GM19438 (cell line): ENCODE results near the gene NEO1.
"Not testable (repeated sequence)": the region's sequence is repeated elsewhere in the genome, so short reads cannot be mapped to it uniquely, and the experiment has no call there.

Experiments
- ATAC-seq: cut with Tn5 transposase; IDR thresholded peaks from one replicate; pipeline ENCODE4 v1.9.1; 2021; ENCODE audit warnings: low read depth; ENCODE audit not compliant: unreplicated experiment

The NEO1 gene

DNA sequence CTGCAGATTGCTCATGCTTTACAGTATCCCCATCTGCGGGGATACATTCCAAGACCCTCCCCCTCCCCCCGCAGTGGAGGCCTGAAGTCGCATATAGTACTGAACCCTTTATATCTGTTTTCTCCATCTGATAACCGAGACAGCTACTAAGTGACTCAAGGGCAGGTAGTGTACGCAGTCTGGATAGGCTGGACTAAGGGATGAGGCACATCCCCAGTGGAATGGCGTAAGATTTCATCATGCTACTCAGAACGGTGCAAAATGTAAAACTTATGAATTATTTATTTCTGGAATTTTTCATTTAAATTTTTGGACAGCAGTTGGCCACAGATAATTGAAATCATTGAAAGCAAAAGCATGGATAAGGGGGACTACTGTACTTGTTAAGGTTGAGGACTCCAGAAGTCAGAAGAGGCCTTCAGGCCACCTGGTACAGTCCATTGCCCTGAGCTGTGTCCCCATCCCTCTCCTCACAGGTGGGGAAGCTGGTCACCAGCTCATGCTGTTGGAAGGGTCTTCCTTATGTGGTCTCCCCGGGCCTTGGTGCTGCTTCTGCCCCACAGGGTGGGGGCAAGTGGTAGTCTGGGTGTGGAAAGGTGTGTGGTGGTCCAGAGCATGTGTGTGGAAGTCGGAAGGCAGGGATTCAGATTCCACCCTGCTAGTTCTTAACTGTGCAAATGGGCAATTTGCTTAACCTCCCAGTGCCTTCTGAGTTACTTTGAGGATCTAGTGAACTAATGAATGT, 244.5 kb downstream of the NEO1 start:
- no peak for ATAC-seq

DNA sequence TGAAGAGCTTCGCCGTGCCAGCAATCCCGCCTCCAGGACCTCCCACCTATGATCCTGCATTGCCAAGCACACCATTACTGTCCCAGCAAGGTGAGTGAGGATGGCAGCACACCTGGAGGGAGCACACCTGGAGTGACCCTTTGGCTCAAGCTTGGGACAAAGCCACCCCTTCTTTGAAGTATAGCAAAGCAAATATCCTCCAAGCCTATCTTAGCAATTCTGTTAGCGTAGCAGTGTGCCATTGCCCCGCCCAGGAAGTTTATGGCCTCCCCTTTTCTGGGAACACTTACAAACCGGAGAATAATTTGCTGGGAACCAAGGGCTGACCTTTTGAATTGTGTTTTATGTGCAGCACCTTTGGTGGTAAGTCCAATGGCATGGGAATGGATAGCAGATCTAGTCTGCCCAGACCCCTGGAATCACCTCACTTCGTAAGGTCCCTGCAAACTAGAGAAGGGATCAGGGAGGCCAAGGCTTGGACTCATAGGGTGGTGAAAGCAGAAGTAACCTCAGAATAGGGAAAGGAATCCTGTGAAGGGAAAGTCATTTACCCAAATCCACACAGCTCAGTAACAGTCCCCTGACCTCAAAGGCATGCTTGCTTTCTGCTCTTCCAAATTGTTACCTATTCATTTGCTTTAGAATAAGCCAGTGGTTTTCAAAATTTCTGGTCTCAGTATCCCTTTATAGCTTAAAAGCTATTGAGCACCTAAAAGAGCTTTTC, 246.4 kb downstream of the NEO1 start:
- no peak for ATAC-seq

DNA sequence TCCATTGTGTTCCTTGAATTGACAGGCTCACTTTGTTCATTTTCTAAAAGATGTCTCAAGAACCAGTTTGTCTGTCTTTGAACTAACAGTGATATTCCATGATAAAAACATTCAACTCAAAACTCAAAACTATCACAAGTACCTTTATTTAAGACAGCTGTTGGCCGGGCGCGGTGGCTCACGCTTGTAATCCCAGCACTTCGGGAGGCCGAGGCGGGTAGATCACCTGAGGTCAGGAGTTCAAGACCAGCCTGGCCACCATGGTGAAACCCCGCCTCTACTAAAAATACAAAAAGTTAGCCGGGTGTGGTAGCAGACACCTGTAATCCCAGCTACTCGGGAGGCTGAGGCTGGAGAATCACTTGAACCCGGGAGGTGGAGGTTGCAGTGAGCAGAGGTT, 248.0 kb downstream of the NEO1 start:
- ATAC-seq: not testable (repeated sequence)

DNA sequence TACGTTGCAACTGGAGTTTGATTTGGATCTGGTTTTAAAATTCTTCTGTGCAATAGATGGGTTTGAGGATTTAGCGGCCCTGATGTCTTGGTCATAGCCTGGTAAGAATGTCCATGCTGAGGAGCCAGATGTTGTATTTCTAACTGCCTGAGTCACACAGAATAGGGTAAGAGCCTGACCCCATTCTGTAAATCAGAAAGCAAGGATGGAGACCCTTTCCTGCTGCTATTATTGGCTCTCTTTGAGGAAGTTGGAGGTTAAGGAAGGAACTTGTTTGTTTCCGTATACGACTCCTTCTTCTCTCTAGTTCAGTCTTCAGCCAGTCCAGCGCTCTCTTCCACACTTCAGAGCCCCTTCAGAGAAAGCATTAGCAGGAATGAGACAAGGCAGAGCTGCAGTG, 251.4 kb downstream of the NEO1 start:
- no peak for ATAC-seq

DNA sequence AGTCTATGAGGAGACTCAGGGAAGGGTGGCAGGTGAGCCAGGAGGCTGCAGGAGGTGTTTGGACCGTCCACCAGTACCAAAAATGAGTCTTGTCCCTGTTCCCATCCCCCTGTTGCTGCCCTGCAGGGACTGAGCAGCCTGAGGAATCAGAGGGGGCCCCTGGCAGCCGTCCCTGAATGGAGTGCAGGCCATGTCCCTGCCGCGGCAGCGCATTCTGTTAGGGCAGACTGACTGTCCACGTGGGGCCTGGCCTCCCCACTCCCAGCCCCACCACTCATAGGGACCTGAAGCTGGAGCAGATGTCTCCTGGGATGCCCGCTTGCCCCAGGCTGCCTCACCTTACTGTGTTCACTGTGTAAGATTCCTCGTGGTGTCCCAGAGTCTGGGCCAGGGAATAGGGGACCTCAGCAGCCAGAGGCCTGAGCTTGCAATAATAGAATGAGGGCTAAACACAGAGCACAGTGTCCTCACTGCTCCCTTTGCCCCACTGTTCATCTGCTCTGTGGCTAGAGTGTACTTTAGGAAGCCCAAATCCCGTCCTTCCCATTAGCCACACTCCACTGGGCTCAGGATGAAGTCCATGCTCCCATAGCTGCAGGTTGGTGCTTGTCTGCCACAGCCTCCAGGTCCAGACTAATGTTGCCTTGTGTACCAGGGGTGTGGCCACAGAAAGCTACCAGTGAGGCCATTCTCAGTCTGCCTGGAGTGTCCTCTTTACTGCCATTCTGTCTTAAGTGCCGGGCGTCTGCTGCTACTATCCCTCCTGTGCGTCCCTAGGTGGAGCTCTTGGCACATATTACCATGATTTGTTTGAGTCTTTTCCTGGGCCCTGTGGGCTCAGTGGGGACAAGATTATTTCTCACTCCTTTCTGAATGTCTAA, 253.3 kb downstream of the NEO1 start:
- ATAC-seq: no peak

DNA sequence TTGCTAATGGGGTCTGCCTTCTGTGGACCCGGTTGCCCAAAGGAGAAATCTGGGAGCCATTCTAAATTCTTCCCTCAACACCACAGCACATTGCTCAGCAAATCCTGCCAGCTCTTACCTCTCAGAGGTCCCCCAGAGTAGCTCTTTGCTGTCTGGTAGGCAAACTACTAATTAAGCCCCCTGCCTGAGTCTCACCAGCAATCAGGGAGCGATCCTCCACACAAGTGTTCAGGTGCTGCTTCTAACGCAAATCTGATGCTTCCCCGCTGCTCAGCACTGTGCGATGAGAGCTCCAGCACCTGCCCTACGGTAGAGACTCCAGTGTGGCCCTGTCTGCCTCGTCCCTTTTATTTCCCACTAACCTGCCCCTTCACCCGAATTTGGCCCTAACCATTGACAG, 256.0 kb downstream of the NEO1 start:
- ATAC-seq: no peak

DNA sequence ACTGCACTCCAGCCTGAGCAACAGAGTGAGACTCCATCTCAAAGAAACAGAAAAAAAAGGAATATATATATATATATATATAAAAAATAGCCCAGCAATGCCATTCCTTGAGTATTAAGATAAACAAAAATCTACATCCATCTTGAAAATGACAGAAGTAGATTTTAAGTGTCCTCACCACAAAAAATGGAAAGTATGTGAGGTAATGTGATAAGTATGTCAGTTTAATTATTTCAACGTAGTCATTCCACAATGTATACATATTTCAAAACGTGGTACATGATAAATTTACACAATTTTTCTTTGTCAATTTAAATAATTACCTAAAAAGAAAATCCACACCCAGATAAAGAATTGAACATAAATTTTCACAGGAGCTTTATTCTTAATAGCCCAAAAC, 261.6 kb downstream of the NEO1 start:
- ATAC-seq: no peak

DNA sequence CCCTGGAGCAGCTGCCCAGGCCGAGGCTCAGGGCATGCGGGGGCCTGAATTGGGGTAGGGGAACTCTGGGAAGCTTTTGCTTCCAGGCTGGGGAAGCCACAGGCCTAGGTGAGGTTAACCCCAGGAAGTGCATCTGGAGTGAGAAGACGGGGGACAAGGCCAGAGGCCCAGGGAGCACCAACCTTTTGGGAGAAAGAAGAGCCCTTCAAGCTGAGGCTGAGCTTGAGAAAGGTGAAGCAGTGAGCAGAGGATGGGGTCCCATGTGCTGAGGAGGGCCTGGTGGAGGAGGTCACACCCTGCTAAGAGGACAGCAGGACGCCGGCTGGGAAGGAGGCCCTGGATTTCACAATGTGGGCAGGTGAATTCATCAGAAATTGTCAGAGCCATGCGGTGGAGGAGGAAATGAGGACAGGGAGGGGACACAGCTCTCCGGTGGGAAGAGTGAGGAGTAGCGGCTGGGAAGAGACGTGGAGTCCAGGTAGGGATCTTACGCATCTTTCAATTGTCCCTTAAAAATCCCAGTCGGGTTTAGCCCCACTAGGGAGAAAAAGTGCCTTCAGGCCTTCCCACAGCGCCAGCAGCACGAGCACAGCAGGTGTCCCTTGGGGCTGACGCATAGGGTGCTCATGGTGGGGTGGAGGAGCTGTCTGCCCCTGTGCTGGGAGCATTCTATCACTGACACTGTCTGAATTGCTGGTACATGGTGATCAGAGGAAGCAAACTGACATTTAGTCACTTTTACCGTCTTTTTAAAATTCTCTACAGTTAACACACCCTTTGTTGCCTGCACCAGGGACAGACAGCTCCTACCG, 265.6 kb downstream of the NEO1 start:
- no peak for ATAC-seq

DNA sequence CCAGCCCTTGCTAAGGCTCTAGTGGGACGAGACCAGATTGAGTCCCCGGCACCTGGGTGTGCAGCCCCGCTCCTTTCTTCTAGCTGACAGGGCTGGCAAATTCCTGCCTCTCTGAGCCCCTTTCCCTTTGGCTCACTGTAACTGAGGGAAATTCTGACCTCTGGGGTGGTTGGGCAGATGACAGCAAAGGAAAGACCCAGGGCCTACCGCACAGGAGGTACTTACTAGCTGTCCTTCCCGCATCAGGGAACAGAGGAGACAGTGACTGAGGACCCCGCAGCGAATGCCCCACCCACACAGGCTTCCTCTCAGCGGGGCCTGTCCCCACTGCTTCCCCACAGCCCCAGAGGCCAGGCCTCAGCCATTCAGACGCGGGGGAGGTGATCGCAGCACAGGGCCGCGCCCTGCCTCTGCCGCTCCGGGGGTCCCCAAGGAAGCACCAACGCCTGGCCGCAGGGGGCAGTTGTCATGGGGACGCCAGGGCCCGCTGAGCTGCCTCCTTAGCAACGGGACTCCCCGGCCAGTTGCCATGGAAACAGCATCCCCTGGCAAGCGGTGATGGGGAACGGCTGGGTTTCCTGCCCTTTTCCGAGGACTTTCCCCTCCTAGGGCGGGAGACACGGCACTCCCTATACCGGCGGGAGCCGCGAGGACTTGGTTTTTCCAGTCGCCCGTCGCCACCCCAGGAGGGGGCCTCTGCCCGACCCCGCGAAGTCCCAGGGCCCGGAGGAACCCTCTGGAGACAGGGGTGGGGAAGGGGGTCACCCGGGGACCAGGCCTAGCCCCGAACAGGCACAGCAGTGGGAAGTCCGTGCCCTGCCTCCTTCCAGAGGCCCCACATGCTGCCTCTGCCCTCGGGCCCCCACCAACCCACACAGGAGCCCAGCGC, 266.4 kb downstream of the NEO1 start:
- no peak for ATAC-seq

DNA sequence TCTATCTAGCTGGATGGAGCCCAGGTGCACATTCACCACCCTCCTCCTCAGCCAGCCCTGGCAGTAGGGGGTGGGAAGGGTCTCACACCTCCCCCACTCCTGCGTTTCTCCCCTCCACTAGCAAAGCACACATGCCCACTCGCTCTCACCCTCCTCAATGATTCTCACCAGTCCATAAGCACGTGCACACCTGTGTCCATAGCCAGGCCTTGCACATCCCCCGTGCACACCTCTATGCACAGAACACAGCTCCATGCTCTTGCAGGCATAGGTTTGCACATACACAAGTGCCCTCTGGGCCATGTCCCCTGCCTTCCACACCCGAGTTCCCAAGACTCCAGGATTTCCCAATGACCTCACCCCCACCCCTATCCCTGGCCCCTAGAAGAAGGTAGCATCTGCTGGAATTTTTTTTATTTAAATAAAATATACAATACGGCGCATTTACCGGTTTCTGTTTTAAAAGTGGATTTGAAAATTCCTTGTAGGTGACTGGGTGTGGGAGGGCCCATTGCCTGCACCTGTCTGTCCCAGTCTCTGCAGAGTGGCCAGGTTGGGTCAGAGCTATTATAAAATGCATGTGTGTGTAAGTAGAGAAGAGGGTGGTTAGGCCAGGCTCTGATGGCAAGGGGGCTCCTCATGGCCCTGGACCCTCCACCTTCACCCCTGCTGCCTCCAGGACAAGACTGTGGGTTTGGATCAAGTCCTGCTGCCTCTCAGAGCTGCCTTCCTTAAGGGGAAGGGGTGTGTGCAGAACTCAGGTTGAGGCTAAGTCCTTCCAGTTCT, 267.4 kb downstream of the NEO1 start:
- ATAC-seq: no peak

DNA sequence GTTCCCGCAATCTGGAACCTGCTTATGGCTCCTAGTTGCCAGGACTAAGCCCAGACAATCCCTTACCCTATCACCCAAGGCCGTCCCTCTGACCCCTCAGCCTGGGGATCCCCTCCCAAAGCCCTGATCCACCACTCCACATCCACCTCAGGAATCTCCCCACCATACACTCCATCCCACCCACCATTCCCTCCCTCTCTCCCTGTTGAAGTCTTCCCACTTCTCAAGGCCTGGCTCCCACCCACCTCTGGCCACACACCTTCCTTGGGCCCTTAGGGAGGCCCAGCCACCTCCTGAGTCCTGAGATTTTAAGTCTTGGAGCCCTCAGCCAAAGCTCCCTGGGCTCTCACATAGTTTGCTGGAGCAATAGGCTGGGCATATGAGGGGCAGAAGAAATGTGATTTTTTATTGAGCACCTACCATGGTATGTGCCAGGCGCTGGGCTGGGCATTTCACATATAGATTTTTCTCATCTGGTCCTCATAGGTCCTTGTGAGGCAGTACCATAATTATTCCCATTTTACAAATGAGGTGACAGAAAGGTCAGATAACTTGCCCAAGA, 268.4 kb downstream of the NEO1 start:
- no peak for ATAC-seq

DNA sequence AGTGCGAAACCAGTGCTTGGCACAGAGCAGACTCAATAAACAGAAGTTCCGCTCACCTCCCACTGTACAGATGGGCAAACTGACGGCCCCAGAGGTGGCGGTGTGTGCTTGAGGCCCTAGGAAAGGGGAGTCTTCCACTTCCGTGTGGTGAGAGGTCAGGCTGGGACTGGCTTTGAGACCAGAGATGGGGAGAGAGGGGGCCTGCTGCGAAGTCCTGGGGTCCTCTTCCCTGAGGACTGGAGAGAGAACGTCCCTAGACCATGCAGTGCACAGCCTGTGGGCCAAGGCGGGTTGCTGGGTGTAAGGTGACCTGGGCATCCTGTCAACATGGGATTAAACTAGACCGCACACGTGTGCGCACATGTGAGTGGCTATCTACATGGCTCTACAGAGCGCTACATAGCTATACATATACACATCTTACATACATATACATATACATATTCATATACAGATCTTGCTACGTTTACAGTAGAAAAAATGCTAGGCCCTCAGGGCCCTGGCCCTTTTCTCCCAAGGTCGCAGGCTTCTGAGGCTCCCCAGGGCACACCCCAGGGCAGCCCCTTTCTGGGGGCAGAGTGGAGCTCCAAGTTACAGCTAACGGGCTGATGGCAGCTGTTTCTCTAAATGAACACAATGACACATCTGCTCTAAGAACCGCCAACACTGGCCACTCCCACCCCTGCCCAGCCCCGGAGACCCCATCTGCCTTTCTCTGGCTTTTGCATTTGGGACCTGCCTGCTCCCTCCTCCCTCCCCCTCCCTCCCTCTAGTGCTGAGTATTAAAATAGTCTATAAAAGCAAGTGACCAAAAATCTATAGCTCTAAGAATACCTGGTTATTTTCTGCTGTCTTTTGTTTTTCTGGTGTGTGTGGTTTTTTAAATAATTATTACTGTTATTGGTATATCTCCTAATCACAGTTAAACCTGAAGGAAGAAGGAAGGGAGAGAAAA, 269.5 kb downstream of the NEO1 start:
- no peak for ATAC-seq

DNA sequence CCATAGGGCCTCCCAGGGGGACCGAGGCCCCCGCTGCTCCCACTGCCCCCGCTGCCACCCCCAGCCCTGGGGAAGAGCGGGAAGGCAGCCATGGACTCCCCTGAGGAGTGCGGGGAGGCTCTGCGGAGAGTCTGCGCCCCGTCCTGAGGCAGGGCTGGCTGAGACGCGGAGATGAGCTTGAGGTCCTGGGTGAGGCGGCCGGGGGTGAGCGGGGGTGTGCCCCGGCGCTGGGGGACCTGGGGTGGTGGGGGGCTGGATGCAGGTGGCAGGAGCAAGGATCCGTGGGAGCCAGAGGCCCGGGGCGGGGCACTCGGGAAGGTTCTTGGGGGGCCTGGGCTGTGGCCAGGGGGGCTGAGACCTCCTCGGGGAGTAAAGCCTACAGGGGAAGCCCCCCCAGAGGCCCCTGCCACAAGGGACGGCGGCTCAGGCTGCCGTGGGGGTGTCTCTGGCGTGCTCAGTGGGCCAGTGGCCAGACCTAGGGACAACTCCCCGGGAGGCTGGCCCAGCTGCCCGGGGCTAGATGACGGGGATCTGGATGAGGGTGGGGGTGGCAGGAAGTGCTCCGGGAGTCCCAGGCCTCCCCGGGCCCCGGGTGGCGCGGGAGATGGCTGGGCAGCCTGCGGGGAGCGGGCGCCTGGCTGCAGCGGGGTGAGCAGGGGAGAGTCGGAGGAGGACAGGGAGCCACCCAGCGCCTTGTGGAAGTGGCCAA, 270.6 kb downstream of the NEO1 start:
- ATAC-seq: no peak

DNA sequence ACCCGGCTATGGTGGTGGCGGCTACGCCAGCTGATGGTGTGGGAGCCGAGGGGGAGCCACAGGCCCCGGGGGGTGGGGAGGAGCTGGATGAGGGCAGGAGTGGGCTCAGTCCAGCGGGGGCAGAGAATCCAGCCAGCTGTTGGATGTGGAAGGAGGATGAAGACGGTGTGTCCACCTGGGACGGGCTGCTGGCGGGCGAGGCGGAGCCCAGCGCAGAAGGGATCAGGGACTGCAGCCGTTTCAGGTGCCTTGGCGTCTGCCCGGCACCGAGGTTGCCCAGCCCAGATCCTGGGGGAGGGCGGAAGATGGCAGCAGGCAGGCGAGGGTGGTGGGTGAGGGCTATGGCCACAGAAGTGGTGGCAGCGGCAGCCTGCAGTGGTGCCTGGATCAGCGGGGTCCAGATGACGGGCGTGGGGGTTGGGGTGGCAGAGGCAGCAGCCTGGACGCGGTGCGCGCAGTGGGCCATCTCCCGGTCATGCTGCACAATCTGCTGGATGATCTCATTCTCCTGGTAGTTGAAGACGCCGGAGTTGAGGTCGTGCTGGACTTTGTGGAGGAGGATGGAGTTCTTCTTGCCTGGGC, 271.2 kb downstream of the NEO1 start:
- no peak for ATAC-seq

DNA sequence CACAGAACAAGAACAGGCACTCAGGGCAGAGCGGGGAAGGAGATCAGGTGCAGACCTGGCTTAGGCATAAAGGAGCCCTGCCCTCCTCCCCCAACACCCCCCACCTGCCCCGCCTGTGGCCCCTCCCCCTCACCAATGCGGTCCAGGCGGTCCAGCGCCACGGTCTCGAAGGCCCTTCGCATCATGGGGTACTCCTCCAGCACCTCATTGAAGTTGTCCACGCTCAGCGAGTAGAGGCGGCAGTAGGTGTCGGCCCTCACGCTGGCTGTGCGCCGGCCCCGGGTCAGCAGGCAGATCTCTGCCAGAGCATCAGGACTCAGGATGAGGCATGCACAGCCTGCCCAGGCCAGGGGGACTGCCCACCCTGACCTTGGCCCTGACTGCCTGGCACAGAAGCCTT, 271.7 kb downstream of the NEO1 start:
- no peak for ATAC-seq

DNA sequence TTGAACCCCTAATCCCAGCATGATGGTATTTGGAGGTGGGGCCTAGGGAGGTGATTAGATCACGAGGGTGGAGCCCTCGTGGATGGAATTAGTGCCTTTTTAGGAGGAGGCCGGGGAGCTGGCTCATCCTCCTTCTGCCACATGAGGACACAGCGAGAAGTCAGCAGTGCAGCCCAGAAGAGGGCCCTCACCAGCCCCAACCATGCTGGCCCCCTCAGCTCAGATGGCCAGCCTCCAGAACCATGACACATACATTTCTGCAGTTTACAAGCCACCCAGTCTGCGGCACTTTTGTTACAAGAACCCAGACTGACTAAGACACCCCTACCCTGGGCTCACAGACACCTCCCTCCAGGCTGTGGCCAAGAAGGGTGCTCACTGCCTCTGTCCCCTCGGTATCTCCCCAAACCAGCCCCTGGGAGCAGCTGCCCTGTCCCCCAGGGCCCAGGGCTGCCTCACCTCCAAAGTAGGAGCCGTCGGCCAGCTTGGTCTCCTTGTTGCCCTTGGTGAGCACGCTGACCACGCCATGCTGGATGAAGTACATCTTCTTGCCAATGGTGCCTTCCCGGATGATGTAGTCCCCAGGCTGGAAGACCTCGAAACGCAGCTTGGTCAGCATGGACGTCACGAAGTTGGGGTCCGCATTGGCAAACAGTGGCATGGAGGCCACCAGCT, 272.4 kb downstream of the NEO1 start:
- no peak for ATAC-seq
